Small intestine (tissue), 7 donors: ENCODE results near the gene STAT3. TPM values are rescaled to one million over a fixed set of nuclear protein-coding genes. Genes with fewer than 3 reads are reported as not detected.
A peak's percentile ranks its signal among the peaks of the same experiment; 100 is the strongest.

Experiments
- DNase-seq, 2 donors: peaks; one replicate each; pipeline versions ENCODE4 v3.0.0 to v3.0.0-alpha.2; 2013
- FAIRE-seq: peaks from 2 replicates; lab custom pipeline; 2012; peaks lifted over from hg19 to GRCh38; lab: Jason Lieb, UNC
- H3K27ac ChIP-seq, 3 donors: one replicate each; pipeline ENCODE4 v1.5.1; 2013; ENCODE audit warnings: low read length in 2 of 3, mild to moderate bottlenecking in 2 of 3, control low read depth in 1 of 3, inconsistent platforms in 1 of 3, low read depth in 1 of 3, moderate library complexity in 1 of 3
- H3K27me3 ChIP-seq, 3 donors: one replicate each; pipeline ENCODE4 v1.6.1; 2013; ENCODE audit warnings: low read length in 3 of 3, inconsistent platforms in 1 of 3; ENCODE audit not compliant: control insufficient read depth in 3 of 3, insufficient read depth in 3 of 3
- H3K36me3 ChIP-seq, 3 donors: one replicate each; pipeline ENCODE4 v1.6.1; 2013; ENCODE audit warnings: low read length in 3 of 3, inconsistent platforms in 1 of 3, low read depth in 1 of 3, mild to moderate bottlenecking in 1 of 3, moderate library complexity in 1 of 3; ENCODE audit not compliant: control insufficient read depth in 3 of 3, insufficient read depth in 2 of 3
- H3K4me1 ChIP-seq, 3 donors: one replicate each; pipeline ENCODE4 v1.6.1; 2013; ENCODE audit warnings: low read length in 2 of 3, inconsistent platforms in 1 of 3, low read depth in 1 of 3, mild to moderate bottlenecking in 1 of 3, moderate library complexity in 1 of 3; ENCODE audit not compliant: control insufficient read depth in 3 of 3, insufficient read depth in 2 of 3
- H3K4me3 ChIP-seq, 3 donors: one replicate each; pipeline ENCODE4 v1.5.1; 2013; ENCODE audit warnings: low read length in 3 of 3, control low read depth in 1 of 3, inconsistent platforms in 1 of 3, low read depth in 1 of 3, mild to moderate bottlenecking in 1 of 3, moderate library complexity in 1 of 3
- H3K9me3 ChIP-seq, 2 donors: one replicate each; pipeline ENCODE4 v1.6.1; 2013; ENCODE audit warnings: low read depth in 1 of 2, low read length in 1 of 2; ENCODE audit not compliant: control insufficient read depth in 2 of 2, insufficient read depth in 1 of 2
- WGBS, 3 donors: extraction: QIAGEN DNeasy Blood & Tissue Kit; methylation state at CpG; one replicate each; pipeline ENCODE4 v1.1.7; 2013; 5-methylcytosine and 5-hydroxymethylcytosine counted together
- polyA plus RNA-seq, 4 donors: library from polyadenylated mRNA; stranded (reverse) in 3 of 4; unstranded in 1 of 4; fragments of 200-250 nt in 3 of 4; fragments of 120-200 nt in 1 of 4; gene quantifications; one replicate each; pipeline versions ENCODE4 v1.2.1 to v1.2.3, GENCODE V29; 2013
- donor health status: healthy with polysubstance abuse.
- donor health status: control.
- donor health status: control.
- donor health status: Bipolar disorder and iron deficiency.
- donor health status: healthy.

Gene STAT3
- polyA plus RNA-seq, 4 donors = 49.0 to 132 (median 66.1) TPM

DNA sequence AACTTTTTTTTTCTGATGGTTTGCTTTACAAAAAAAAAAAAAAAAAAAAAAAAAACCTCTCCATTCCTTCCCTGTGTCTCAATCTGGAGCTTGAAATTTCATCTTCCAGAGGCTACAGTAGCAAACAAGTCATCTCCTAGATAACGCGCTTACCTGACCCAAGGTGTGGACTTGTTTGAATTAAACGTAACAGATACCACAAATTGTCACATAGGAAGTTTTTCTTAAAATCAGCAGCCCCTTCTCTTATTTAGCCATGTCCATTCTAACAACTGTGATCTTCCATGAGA, 114.0 kb downstream of the STAT3 start:
- DNase-seq (no peak), FAIRE-seq (no peak)
- H3K27ac ChIP-seq = no peak overlapping the region
- no peaks in the 10 kb centered on the region for H3K27me3 ChIP-seq
- no peak overlapping the region for H3K4me3 ChIP-seq
- H3K4me1 ChIP-seq = peaks cover 0 to 25% (median 6%) of the 10 kb centered on the region in 3 donors
- no peaks in the 10 kb centered on the region for H3K9me3 ChIP-seq
- H3K36me3 ChIP-seq = no peaks in the 10 kb centered on the region
- 80 to 83% (median 81%) methylated on average over 3 of the region's 3 CpGs for WGBS, 3 donors

DNA sequence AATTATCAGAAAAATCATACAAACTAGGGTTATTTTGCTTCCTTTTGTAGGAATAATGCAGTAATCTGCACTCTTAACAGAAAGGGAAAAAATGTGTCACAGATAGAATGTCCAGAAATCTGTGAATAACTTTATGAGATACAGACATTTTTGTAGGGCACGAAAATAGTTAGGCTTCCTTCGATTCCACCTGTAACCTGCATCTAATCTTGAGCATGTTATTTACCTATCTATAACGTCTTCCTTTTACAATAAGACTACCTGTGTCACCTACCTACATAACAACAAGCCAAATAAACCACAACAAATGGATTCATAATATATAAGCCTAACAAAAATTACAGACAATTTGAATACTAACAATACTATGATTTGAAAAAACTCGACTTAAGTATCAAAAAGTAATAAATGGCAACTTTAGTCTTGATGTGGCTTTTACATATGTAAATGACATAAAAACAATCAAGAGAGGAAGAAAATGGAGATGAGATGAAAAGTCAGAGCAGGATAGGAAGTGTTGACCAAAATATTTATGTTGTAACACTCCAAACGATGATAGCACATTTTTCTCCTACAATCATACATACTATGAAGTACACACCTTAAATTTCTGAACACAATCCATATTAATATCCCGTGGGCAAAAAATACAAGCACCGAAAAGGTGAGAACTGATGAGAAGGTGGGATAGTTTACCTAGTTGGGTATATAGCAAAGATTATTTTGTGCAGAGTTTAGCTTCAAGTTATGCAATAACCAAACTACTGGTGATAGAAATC, 114.6 kb downstream of the STAT3 start:
- Histone ChIP-seq H3K9me3 (no peaks in the 10 kb centered on the region), H3K27me3 (no peaks in the 10 kb centered on the region), H3K4me1 (peaks cover 0 to 25% (median 6%) of the 10 kb centered on the region in 3 donors), H3K36me3 (no peaks in the 10 kb centered on the region), H3K4me3 (no peak overlapping the region), H3K27ac (no peak overlapping the region)
- FAIRE-seq (no peak), DNase-seq (no peak)
- WGBS, 3 donors = 52 to 58% (median 56%) methylated on average over 7 of the region's 7 CpGs

DNA sequence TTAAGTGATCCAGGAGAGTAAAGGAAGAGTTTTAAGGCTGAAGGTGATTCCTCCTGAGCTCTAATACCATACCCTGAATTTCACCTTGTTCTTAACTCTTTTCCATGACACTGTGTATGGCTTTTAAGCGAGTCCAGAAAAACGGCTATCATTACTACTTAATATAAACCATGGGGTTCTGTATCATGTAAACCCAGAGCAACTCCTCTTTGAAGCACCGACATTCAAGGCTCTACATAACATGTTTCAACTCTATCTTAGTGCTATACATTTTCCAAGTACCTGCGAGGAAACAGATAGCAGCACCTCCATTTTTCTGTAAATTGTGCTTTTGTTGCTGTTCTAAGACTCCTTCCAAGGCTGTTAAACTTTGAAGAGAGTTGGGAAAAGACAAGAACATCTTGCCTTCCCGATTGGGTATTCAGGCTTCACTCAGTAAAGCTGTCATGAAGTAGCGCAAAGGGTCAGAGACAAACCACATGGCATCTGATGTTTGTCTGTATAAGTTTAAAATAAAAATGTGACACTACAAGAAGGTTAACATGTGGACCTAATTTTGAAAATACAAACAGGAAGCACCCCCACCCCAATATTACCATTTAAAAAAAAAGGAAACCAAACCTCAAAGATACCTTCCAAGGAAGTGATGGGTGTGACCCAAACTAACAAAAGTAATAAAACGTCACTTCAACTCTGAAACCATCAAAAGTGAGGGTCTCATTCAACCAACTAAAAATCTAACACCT, 115.9 kb downstream of the STAT3 start:
- DNase-seq = no peak
- Histone ChIP-seq H3K27ac (peak overlapping the region in 1 of 3 donors; percentile 45), H3K4me3 (no peak overlapping the region), H3K4me1 (peaks cover 0 to 23% (median 6%) of the 10 kb centered on the region in 3 donors), H3K36me3 (no peaks in the 10 kb centered on the region), H3K9me3 (no peaks in the 10 kb centered on the region), H3K27me3 (no peaks in the 10 kb centered on the region)
- 59 to 79% (median 62%) methylated on average over 7 of the region's 7 CpGs for WGBS, 3 donors
- FAIRE-seq = no peak

DNA sequence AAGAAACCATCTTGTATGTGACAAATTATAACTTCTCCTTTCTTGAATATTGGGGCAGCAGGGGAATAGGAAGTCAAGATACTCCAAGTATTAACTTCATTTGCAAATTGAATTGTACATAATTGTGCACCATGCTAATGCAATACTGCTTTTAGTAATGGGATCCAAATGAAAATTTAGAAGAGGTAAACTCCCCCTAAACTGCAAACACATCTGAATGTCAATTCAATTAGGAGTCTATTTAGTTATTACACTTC, 116.5 kb downstream of the STAT3 start:
- no peaks in the 10 kb centered on the region for H3K27me3 ChIP-seq
- no peak overlapping the region for H3K27ac ChIP-seq
- no peaks in the 10 kb centered on the region for H3K9me3 ChIP-seq
- H3K4me1 ChIP-seq = peaks cover 0 to 17% (median 6%) of the 10 kb centered on the region in 3 donors
- H3K4me3 ChIP-seq = no peak overlapping the region
- DNase-seq (no peak), FAIRE-seq (no peak)
- H3K36me3 ChIP-seq = no peaks in the 10 kb centered on the region

DNA sequence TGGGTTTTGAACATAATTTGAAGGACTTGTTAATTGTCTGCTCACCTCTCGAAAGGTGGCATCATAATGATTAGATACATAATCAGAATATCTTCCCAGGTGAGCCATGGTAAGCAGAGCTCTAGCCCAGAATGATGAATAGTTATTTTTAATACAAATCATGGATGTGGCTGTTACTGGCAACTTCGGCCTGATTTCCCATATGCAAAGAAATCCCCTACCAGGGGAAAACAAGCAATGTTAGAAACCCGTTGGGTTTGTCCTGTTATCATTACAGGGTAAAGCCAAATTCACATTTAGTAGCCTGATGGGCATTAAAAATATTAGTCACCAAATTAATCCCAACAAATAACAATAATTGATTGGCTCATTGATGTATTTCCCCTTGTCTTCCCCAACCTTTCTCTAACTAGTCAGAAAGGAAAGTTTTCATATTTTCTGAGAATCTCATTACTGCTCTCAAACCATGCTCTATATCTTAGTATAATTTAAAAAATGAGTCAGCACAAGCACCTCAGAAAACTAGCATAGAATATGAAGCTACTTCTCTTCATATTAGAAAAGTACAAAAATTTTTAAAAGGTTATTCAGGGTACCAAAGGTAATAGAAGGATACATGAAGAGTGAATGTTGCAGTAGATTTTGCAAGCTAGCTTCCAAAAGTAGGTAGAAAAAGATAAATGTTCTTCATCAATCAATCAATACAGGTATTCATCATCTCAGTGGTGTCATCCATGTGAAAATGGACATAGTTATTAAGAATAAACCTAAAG, 117.0 kb downstream of the STAT3 start:
- Histone ChIP-seq H3K27ac (no peak overlapping the region), H3K9me3 (no peaks in the 10 kb centered on the region), H3K4me1 (peaks cover 0 to 16% (median 6%) of the 10 kb centered on the region in 3 donors), H3K36me3 (no peaks in the 10 kb centered on the region), H3K27me3 (no peaks in the 10 kb centered on the region), H3K4me3 (no peak overlapping the region)
- FAIRE-seq = no peak
- WGBS, 3 donors = 69 to 92% (median 80%) methylated on average over 3 of the region's 3 CpGs
- DNase-seq = no peak

DNA sequence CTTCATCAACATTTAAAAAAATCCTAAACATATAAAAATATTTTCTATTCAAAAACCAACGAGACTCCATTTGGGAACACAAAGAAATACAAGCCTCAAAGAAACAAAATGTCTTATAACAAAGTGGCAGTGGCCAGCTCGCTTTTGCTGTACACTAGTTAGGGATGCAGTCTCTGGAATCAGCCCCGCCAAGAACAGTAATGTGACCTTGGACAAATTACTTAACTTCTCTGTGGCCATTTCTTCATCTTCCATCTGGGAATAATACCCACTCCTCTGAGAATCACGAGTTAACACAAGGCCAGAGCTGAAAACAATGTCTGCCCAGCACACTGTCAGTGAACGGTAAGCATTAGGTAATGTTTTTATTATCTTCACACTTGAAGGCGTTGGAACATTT, 117.6 kb downstream of the STAT3 start:
- no peak overlapping the region for H3K4me3 ChIP-seq
- H3K27ac ChIP-seq = no peak overlapping the region
- no peaks in the 10 kb centered on the region for H3K27me3 ChIP-seq
- no peaks in the 10 kb centered on the region for H3K36me3 ChIP-seq
- peaks cover 0 to 16% (median 6%) of the 10 kb centered on the region in 3 donors for H3K4me1 ChIP-seq
- no peak for DNase-seq
- no peaks in the 10 kb centered on the region for H3K9me3 ChIP-seq
- WGBS, 3 donors = 63 to 76% (median 68%) methylated on average over 6 of the region's 6 CpGs
- FAIRE-seq = no peak

DNA sequence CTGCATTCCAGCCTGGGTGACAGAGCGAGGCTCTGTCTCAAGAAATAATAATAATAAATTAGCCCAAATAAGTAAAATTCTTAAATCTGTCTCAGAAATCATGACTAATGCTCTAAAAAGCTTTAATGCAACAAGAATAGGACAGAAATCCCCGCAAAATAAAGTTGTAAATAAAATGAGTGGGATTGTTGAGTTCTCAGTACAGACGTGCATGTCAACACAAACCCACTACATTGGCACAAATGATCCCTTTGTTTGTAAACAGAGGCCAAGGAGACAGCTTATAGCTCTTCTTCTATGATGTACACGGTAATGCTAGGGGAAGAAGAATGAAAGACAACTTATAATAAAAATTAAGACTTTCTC, 118.1 kb downstream of the STAT3 start:
- DNase-seq (no peak), FAIRE-seq (no peak)
- 74 to 86% (median 84%) methylated on average over 4 of the region's 4 CpGs for WGBS, 3 donors
- no peak overlapping the region for H3K4me3 ChIP-seq
- no peaks in the 10 kb centered on the region for H3K36me3 ChIP-seq
- H3K27me3 ChIP-seq = no peaks in the 10 kb centered on the region
- H3K4me1 ChIP-seq = peaks cover 0 to 16% (median 6%) of the 10 kb centered on the region in 3 donors
- H3K9me3 ChIP-seq = no peaks in the 10 kb centered on the region
- H3K27ac ChIP-seq = no peak overlapping the region

DNA sequence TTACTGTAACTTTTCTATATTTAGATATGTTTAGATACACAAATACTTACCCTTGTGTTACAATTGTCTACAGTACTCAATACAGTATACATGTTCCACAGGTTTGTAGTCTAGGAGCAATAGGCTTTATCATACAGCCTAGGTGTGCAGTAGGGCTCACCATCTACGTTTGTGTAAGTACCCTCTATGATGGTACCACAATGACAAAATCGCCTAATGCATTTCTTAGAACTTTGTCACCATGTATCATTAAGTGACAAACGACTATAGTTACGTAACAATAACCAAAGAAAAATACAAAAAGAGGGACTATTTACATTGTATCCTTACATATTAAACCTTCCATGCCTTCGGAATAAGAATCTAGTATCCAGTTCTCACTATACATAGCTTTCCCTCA, 120.0 kb downstream of the STAT3 start:
- Histone ChIP-seq H3K27me3 (no peaks in the 10 kb centered on the region), H3K4me1 (peaks cover 0 to 6% (median 0%) of the 10 kb centered on the region in 3 donors), H3K27ac (no peak overlapping the region), H3K36me3 (no peaks in the 10 kb centered on the region), H3K4me3 (no peak overlapping the region), H3K9me3 (no peaks in the 10 kb centered on the region)
- FAIRE-seq (no peak), DNase-seq (no peak)
- WGBS, 3 donors = 78 to 82% (median 81%) methylated on average over 5 of the region's 5 CpGs
